ENCODE measurements around the gene ANKRD30A.
"Not testable (repeated sequence)": the region's sequence is repeated elsewhere in the genome, so short reads cannot be mapped to it uniquely, and the experiment has no call there.

ANKRD30A gene

GRCh38 chr10:37125191-37125732 is at the start of gene ANKRD30A:
Gene ANKRD30A (plus strand): TSS chr10:37125598. CDS start chr10:37125788, 190 bp downstream.
- DNase-seq = no peak

- DNase-seq = not testable (repeated sequence)
Observed at GRCh38 chr10:37076083-37076482, 49.3 kb upstream of the ANKRD30A start.

- DNase-seq = no peak
Observed at GRCh38 chr10:37095792-37096573, 29.4 kb upstream of the ANKRD30A start.

- DNase-seq = no peak
Observed at GRCh38 chr10:37101261-37101660, 24.1 kb upstream of the ANKRD30A start.

GRCh38 chr10:37109000-37109399 is 16.4 kb upstream of the ANKRD30A start:
- no peak for DNase-seq

- no peak for DNase-seq
Observed at GRCh38 chr10:37124532-37124931, 866 bp upstream of the ANKRD30A start.

- no peak for DNase-seq
Observed at GRCh38 chr10:37125921-37126320, 523 bp downstream of the ANKRD30A start.

- no peak for DNase-seq
Observed at GRCh38 chr10:37146443-37146842, 21.0 kb downstream of the ANKRD30A start.

GRCh38 chr10:37162430-37162829 is 37.0 kb downstream of the ANKRD30A start:
- DNase-seq = not testable (repeated sequence)

GRCh38 chr10:37171945-37172344 is 46.5 kb downstream of the ANKRD30A start:
- not testable (repeated sequence) for DNase-seq

- DNase-seq = not testable (repeated sequence)
Observed at GRCh38 chr10:37178296-37178695, 52.9 kb downstream of the ANKRD30A start.

GRCh38 chr10:37182719-37183118 is 57.3 kb downstream of the ANKRD30A start:
- DNase-seq = not testable (repeated sequence)

GRCh38 chr10:37206132-37206531 is 80.7 kb downstream of the ANKRD30A start:
- DNase-seq = no peak

- no peak for DNase-seq
Observed at GRCh38 chr10:37220866-37221265, 95.5 kb downstream of the ANKRD30A start.

GRCh38 chr10:37222046-37222445 is 96.6 kb downstream of the ANKRD30A start:
- no peak for DNase-seq

GRCh38 chr10:37225163-37225562 is 99.8 kb downstream of the ANKRD30A start:
- DNase-seq = no peak

- DNase-seq = no peak
Observed at GRCh38 chr10:37226524-37226923, 101.1 kb downstream of the ANKRD30A start.

GRCh38 chr10:37234692-37235091 is 109.3 kb downstream of the ANKRD30A start:
- no peak for DNase-seq

- DNase-seq = no peak
Observed at GRCh38 chr10:37236093-37236492, 110.7 kb downstream of the ANKRD30A start.

GRCh38 chr10:37240223-37240622 is 114.8 kb downstream of the ANKRD30A start:
- DNase-seq = no peak

- DNase-seq = no peak
Observed at GRCh38 chr10:37246637-37247036, 121.2 kb downstream of the ANKRD30A start.

GRCh38 chr10:37255837-37256236 is 130.4 kb downstream of the ANKRD30A start:
- DNase-seq = not testable (repeated sequence)

GRCh38 chr10:37263304-37263703 is 137.9 kb downstream of the ANKRD30A start:
- DNase-seq = no peak

GRCh38 chr10:37268266-37268665 is 142.9 kb downstream of the ANKRD30A start:
- no peak for DNase-seq
